Measurements from ENCODE around the gene CDKAL1.
"Not testable (repeated sequence)": the region's sequence is repeated elsewhere in the genome, so short reads cannot be mapped to it uniquely, and the experiment has no call there.

The CDKAL1 gene

GRCh38 chr6:20919677-20920385 lies 385.6 kb downstream of the CDKAL1 start:
- DNase-seq (ENCODE audit: low read depth in 2 of 2) = no peak

- DNase-seq (ENCODE audit: low read depth in 2 of 2) = no peak
Measured at GRCh38 chr6:20921578-20921977, 387.3 kb downstream of the CDKAL1 start.

GRCh38 chr6:20922743-20923142 lies 388.5 kb downstream of the CDKAL1 start:
- DNase-seq (ENCODE audit: low read depth in 2 of 2) = no peak

- not testable (repeated sequence) for DNase-seq (ENCODE audit: low read depth in 2 of 2)
Measured at GRCh38 chr6:20924094-20924493, 389.8 kb downstream of the CDKAL1 start.

- no peak for DNase-seq (ENCODE audit: low read depth in 2 of 2)
Measured at GRCh38 chr6:20924911-20925543, 390.8 kb downstream of the CDKAL1 start.

- DNase-seq (ENCODE audit: low read depth in 2 of 2) = no peak
Measured at GRCh38 chr6:20927130-20927860, 393.0 kb downstream of the CDKAL1 start.

- no peak for DNase-seq (ENCODE audit: low read depth in 2 of 2)
Measured at GRCh38 chr6:20929283-20929682, 395.0 kb downstream of the CDKAL1 start.

- DNase-seq (ENCODE audit: low read depth in 2 of 2) = no peak
Measured at GRCh38 chr6:20931093-20931492, 396.8 kb downstream of the CDKAL1 start.

- no peak for DNase-seq (ENCODE audit: low read depth in 2 of 2)
Measured at GRCh38 chr6:20931772-20932171, 397.5 kb downstream of the CDKAL1 start.

- DNase-seq (ENCODE audit: low read depth in 2 of 2) = no peak
Measured at GRCh38 chr6:20932284-20932683, 398.0 kb downstream of the CDKAL1 start.

GRCh38 chr6:20933057-20933788 lies 399.0 kb downstream of the CDKAL1 start:
- no peak for DNase-seq (ENCODE audit: low read depth in 2 of 2)

GRCh38 chr6:20936949-20937348 lies 402.7 kb downstream of the CDKAL1 start:
- DNase-seq (ENCODE audit: low read depth in 2 of 2) = no peak

- DNase-seq (ENCODE audit: low read depth in 2 of 2) = no peak
Measured at GRCh38 chr6:20939161-20939775, 405.0 kb downstream of the CDKAL1 start.

- DNase-seq (ENCODE audit: low read depth in 2 of 2) = no peak
Measured at GRCh38 chr6:20943040-20943627, 408.9 kb downstream of the CDKAL1 start.

GRCh38 chr6:20943922-20944321 lies 409.7 kb downstream of the CDKAL1 start:
- no peak for DNase-seq (ENCODE audit: low read depth in 2 of 2)

GRCh38 chr6:20946022-20946421 lies 411.8 kb downstream of the CDKAL1 start:
- no peak for DNase-seq (ENCODE audit: low read depth in 2 of 2)

- DNase-seq (ENCODE audit: low read depth in 2 of 2) = no peak
Measured at GRCh38 chr6:20946890-20947289, 412.6 kb downstream of the CDKAL1 start.

- DNase-seq (ENCODE audit: low read depth in 2 of 2) = no peak
Measured at GRCh38 chr6:20947977-20948376, 413.7 kb downstream of the CDKAL1 start.

- DNase-seq (ENCODE audit: low read depth in 2 of 2) = no peak
Measured at GRCh38 chr6:20948556-20948955, 414.3 kb downstream of the CDKAL1 start.

GRCh38 chr6:20949138-20949537 lies 414.9 kb downstream of the CDKAL1 start:
- no peak for DNase-seq (ENCODE audit: low read depth in 2 of 2)

- no peak for DNase-seq (ENCODE audit: low read depth in 2 of 2)
Measured at GRCh38 chr6:20952699-20953474, 418.6 kb downstream of the CDKAL1 start.

All from stimulated activated CD8-positive, alpha-beta memory T cell treated with anti-CD3 and anti-CD28 coated beads, Interleukin-15, amount 100 ng/mL, for 48 hours (primary cell).